Neural cell (in vitro differentiated cells): ENCODE data around the gene DTX1. TPM values are rescaled to one million over a fixed set of nuclear protein-coding genes. Genes with fewer than 3 reads are reported as not detected.
A peak's percentile ranks its signal among the peaks of the same experiment; 100 is the strongest.

Experiments used
- H2AFZ ChIP-seq: fragments of 200-600, 300-800 bp; sonication (generic), shearing (Covaris generic); 2 replicates; pipeline ENCODE4 v1.6.0; 2014; ENCODE audit warnings: low read depth, mild to moderate bottlenecking, antibody characterized with exemption, low read length, moderate library complexity
- H3F3A ChIP-seq: fragments of 200-600 bp; shearing (Covaris generic); 2 replicates; pipeline ENCODE4 v1.6.1; 2016; ENCODE audit warnings: mild to moderate bottlenecking, moderate library complexity, mixed read lengths, antibody characterized with exemption, low read length; ENCODE audit not compliant: insufficient read depth, poor library complexity, severe bottlenecking
- H3K27ac ChIP-seq: fragments of 200-600, 300-800 bp; sonication (generic), shearing (Covaris generic); 2 replicates; pipeline ENCODE4 v1.5.1; 2014; ENCODE audit warnings: mild to moderate bottlenecking, low read length, moderate library complexity
- H3K27me3 ChIP-seq: fragments of 300-800, 200-600 bp; sonication (generic), shearing (Covaris generic); 2 replicates; pipeline ENCODE4 v1.6.0; 2014; ENCODE audit warnings: mild to moderate bottlenecking, low read depth, low read length, moderate library complexity; ENCODE audit not compliant: insufficient read depth
- H3K36me3 ChIP-seq: fragments of 300-800, 200-600 bp; sonication (generic), shearing (Covaris generic); 2 replicates; pipeline ENCODE4 v1.5.1; 2014; ENCODE audit warnings: mild to moderate bottlenecking, antibody characterized with exemption, low read length, moderate library complexity; ENCODE audit not compliant: insufficient read depth
- H3K4me2 ChIP-seq: fragments of 300-800, 200-600 bp; sonication (generic), shearing (Covaris generic); 2 replicates; pipeline ENCODE4 v1.6.0; 2014; ENCODE audit warnings: mild to moderate bottlenecking, low read length
- H3K4me3 ChIP-seq: fragments of 300-800, 200-600 bp; sonication (generic), shearing (Covaris generic); 2 replicates; pipeline ENCODE4 v1.5.1; 2014; ENCODE audit warnings: mild to moderate bottlenecking, low read length, moderate library complexity
- H3K79me2 ChIP-seq: fragments of 200-600 bp; shearing (Covaris generic); replicated peaks from 2 replicates; pipeline ENCODE4 v1.6.0; 2014; ENCODE audit warnings: mild to moderate bottlenecking, low read length, moderate library complexity; ENCODE audit not compliant: insufficient read depth
- H3K9ac ChIP-seq: fragments of 300-800, 200-600 bp; sonication (generic), shearing (Covaris generic); 2 replicates; pipeline ENCODE4 v1.6.1; 2016; ENCODE audit warnings: mild to moderate bottlenecking, low read length, mixed read lengths
- H3K9me2 ChIP-seq: fragments of 200-600 bp; shearing (Covaris generic); 2 replicates; pipeline ENCODE4 v1.6.1; 2016; ENCODE audit warnings: mild to moderate bottlenecking, low read length, mixed read lengths; ENCODE audit not compliant: insufficient read depth
- H3K9me3 ChIP-seq: fragments of 200-600, 300-800 bp; sonication (generic), shearing (Covaris generic); 2 replicates; pipeline ENCODE4 v1.6.1; 2016; ENCODE audit warnings: mild to moderate bottlenecking, mixed run types, low read length, moderate library complexity, mixed read lengths
- H4K20me1 ChIP-seq: fragments of 200-600 bp; shearing (Covaris generic); 2 replicates; pipeline ENCODE4 v1.6.1; 2016; ENCODE audit warnings: mild to moderate bottlenecking, mixed run types; ENCODE audit not compliant: insufficient read depth
- CTCF ChIP-seq: fragments of 450-650 bp; IDR thresholded peaks from 2 replicates; pipeline ENCODE4 v1.5.1; 2014; ENCODE audit warnings: antibody characterized with exemption, mild to moderate bottlenecking, moderate library complexity; ENCODE audit not compliant: poor library complexity, severe bottlenecking
- EP300 ChIP-seq: fragments of 450-650 bp; conservative IDR thresholded peaks from 2 replicates; pipeline ENCODE4 v1.6.1; 2014; ENCODE audit warnings: antibody characterized with exemption, mild to moderate bottlenecking, moderate library complexity; ENCODE audit not compliant: poor library complexity, severe bottlenecking
- EZH2 ChIP-seq: fragments of 200-600, 300-800 bp; shearing (Covaris generic), sonication (generic); IDR thresholded peaks from 2 replicates; pipeline ENCODE4 v1.6.1; 2014; ENCODE audit warnings: antibody characterized with exemption, low read length, borderline replicate concordance, mild to moderate bottlenecking; ENCODE audit not compliant: insufficient read depth, poor library complexity, severe bottlenecking
- MXI1 ChIP-seq: fragments of 450-650 bp; conservative IDR thresholded peaks from 2 replicates; pipeline ENCODE4 v1.6.1; 2014; ENCODE audit warnings: antibody characterized with exemption, mild to moderate bottlenecking; ENCODE audit not compliant: poor library complexity, severe bottlenecking
- POLR2AphosphoS5 ChIP-seq: IDR thresholded peaks from 2 replicates; pipeline ENCODE4 v1.6.1; 2012
- RAD21 ChIP-seq: fragments of 450-650 bp; conservative IDR thresholded peaks from 2 replicates; pipeline ENCODE4 v1.6.1; 2014; ENCODE audit warnings: antibody characterized with exemption, mild to moderate bottlenecking, moderate library complexity
- SMC3 ChIP-seq: fragments of 450-650 bp; conservative IDR thresholded peaks from 2 replicates; pipeline ENCODE4 v1.6.1; 2014; ENCODE audit warnings: antibody characterized with exemption, mild to moderate bottlenecking, moderate library complexity; ENCODE audit not compliant: poor library complexity
- TAF1 ChIP-seq: IDR thresholded peaks from 2 replicates; pipeline ENCODE4 v1.6.1; 2012; ENCODE audit warnings: low read depth
- polyA plus RNA-seq: library from polyadenylated mRNA; depleted of rRNA; stranded (reverse); fragments of >200 nt; gene quantifications from 2 replicates; pipeline ENCODE4 v1.2.3, GENCODE V29; 2014
- TF ChIP-seq, protein P1 (sequence below): IDR thresholded peaks from 2 replicates; pipeline ENCODE4 v1.6.1; 2012; ENCODE audit warnings: borderline replicate concordance

Gene DTX1
- polyA plus RNA-seq, 1 donor from 2014 or later = 30.7 TPM

- H3K9me2 ChIP-seq = no peaks in the 10 kb centered on the region
- H3K9me3 ChIP-seq = no peaks in the 10 kb centered on the region
- H3K9ac ChIP-seq = no peak overlapping the region
- H3K4me2 ChIP-seq = no peak overlapping the region
- TF ChIP-seq, protein P1, sequence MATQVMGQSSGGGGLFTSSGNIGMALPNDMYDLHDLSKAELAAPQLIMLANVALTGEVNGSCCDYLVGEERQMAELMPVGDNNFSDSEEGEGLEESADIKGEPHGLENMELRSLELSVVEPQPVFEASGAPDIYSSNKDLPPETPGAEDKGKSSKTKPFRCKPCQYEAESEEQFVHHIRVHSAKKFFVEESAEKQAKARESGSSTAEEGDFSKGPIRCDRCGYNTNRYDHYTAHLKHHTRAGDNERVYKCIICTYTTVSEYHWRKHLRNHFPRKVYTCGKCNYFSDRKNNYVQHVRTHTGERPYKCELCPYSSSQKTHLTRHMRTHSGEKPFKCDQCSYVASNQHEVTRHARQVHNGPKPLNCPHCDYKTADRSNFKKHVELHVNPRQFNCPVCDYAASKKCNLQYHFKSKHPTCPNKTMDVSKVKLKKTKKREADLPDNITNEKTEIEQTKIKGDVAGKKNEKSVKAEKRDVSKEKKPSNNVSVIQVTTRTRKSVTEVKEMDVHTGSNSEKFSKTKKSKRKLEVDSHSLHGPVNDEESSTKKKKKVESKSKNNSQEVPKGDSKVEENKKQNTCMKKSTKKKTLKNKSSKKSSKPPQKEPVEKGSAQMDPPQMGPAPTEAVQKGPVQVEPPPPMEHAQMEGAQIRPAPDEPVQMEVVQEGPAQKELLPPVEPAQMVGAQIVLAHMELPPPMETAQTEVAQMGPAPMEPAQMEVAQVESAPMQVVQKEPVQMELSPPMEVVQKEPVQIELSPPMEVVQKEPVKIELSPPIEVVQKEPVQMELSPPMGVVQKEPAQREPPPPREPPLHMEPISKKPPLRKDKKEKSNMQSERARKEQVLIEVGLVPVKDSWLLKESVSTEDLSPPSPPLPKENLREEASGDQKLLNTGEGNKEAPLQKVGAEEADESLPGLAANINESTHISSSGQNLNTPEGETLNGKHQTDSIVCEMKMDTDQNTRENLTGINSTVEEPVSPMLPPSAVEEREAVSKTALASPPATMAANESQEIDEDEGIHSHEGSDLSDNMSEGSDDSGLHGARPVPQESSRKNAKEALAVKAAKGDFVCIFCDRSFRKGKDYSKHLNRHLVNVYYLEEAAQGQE = no peak
- TF ChIP-seq POLR2AphosphoS5 (no peak), SMC3 (no peak), CTCF (no peak), EZH2 (no peak), MXI1 (no peak)
- H3F3A ChIP-seq = no peaks in the 10 kb centered on the region
- H4K20me1 ChIP-seq = no peaks in the 10 kb centered on the region
- H3K79me2 ChIP-seq = no peaks in the 10 kb centered on the region
- no peak overlapping the region for H3K27ac ChIP-seq
- H3K27me3 ChIP-seq = peaks cover 10% of the 10 kb centered on the region
- H3K36me3 ChIP-seq = no peaks in the 10 kb centered on the region
- no peak overlapping the region for H3K4me3 ChIP-seq
- H2AFZ ChIP-seq = no peak overlapping the region
Measured at GRCh38 chr12:113101751-113102150, 45.2 kb downstream of the DTX1 start.

DNA sequence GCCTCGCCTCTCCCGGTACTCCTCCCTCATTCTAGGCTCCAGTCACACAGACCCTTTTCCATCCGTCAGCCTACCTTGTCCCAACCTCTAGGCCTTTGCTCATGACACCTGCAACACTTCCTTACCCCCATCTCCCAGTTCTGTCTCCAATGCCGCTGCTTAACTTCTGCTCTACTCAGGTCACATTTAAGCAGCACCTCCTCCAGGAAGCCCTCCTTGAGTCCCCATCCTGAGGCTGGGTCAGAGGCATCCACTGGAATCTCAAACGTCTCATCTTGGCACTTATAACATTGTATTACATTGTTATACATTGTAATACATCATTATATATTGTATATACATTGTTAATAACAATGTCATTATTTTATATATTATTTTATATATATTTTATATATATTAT lies 46.3 kb downstream of the DTX1 start:
- no peak overlapping the region for H2AFZ ChIP-seq
- no peak overlapping the region for H3K4me3 ChIP-seq
- H3K9me3 ChIP-seq = no peaks in the 10 kb centered on the region
- no peaks in the 10 kb centered on the region for H3K79me2 ChIP-seq
- no peak overlapping the region for H3K4me2 ChIP-seq
- no peaks in the 10 kb centered on the region for H3F3A ChIP-seq
- no peak for TF ChIP-seq EZH2
- no peak overlapping the region for H3K9ac ChIP-seq
- H3K27me3 ChIP-seq = peaks cover 10% of the 10 kb centered on the region
- no peak overlapping the region for H3K27ac ChIP-seq
- H3K9me2 ChIP-seq = no peaks in the 10 kb centered on the region
- no peaks in the 10 kb centered on the region for H4K20me1 ChIP-seq
- no peaks in the 10 kb centered on the region for H3K36me3 ChIP-seq

DNA sequence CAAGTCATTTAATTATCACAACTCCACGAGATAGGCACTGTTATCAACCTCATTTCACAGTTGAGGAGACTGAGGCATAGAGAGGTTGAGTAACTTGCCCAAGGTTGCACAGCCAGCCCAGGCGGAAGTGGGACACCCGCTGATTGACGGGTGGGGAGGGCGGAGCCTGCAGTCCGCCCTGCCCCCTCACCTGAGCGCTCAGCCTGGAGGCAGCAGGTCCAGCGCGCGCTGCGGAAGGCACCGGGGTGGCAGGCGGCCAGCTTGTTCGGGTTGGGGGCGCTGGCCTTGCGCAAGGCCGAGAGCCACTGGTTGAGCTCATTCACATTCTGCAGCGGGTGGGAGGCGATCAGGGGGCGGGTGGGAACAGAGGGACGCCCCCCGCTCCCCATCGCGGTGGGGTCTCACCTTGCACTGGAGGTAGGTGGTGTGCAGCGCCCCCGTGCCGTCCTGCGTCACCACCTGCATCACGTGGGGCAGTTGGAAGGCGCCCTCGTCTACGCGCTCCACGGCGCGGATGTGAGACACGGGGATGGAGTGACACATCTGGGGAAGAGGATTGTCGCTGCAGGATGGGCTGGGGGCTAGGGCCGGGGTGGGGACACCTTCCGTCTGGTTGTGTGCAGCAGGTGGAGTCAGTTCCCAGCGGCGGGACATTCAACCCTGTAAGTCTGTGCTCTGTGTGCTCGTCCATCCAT lies 47.4 kb downstream of the DTX1 start:
- no peak overlapping the region for H3K27ac ChIP-seq
- no peaks in the 10 kb centered on the region for H3K9me3 ChIP-seq
- no peaks in the 10 kb centered on the region for H3K36me3 ChIP-seq
- H3F3A ChIP-seq = no peaks in the 10 kb centered on the region
- no peak overlapping the region for H2AFZ ChIP-seq
- H3K79me2 ChIP-seq = no peaks in the 10 kb centered on the region
- TF ChIP-seq TAF1 (no peak), MXI1 (no peak), EP300 (no peak), EZH2 (no peak), CTCF (no peak), POLR2AphosphoS5 (no peak), RAD21 (no peak), SMC3 (no peak)
- TF ChIP-seq, protein P1 = no peak
- peak overlapping the region; percentile 58 for H3K4me3 ChIP-seq
- no peaks in the 10 kb centered on the region for H4K20me1 ChIP-seq
- H3K9me2 ChIP-seq = no peaks in the 10 kb centered on the region
- peaks cover 10% of the 10 kb centered on the region for H3K27me3 ChIP-seq
- no peak overlapping the region for H3K9ac ChIP-seq
- no peak overlapping the region for H3K4me2 ChIP-seq
